ENCODE measurements around the gene DENND1C. TPM values are rescaled to one million over a fixed set of nuclear protein-coding genes. Genes with fewer than 3 reads are reported as not detected.
"Not testable (repeated sequence)": the region's sequence is repeated elsewhere in the genome, so short reads cannot be mapped to it uniquely, and the experiment has no call there.

Gene DENND1C
- total and polyA plus RNA-seq, 2 of the 8 experiments (the other 6 are each of a cell fraction or from before 2014, with no cell fraction given), result 3.6 to 4.0 TPM

DNA sequence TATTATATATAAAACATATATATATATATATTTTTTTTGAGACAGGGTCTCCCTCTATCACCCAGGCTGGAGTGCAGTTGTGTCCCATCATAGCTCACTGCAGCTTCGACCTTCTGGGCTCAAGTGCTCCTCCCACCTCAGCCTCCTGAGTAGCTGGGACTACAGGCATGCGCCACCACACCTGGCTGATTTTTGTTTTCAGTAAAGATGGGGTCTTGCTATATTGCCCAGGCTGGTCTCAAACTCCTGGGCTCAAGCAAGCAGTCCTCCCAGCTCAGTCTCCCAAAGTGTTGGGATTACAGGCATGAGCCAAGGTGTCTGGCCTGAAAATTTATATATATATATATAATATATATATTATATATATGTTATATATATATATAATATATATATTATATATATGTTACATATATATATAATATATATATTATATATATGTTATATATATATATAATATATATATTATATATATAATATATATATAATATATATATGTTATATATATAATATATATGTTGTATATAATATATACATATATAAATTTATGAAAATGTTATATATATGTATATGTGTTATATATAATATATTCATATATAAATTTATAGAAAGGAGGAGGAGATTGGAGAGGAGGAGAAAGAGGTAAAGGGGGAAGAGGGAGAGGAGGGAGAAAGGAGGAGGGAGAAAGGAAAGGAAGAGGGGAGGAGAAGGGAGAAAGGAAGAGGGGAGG, 52.7 kb downstream of the DENND1C start:
- POLR2A ChIA-PET (ENCODE audit: partially characterized antibody); H3K27me3 ChIP-seq (replicated peaks in 1 of 4; ENCODE audit: control insufficient read depth in 3 of 4, extremely low read depth in 1 of 4, insufficient read depth in 3 of 4, low read length in 3 of 4); H2BK120ac ChIP-seq (replicated peaks; ENCODE audit: low read depth, low read length); H4K8ac ChIP-seq (ENCODE audit: extremely low read depth, insufficient read depth, low read length); H3K56ac ChIP-seq (replicated peaks; ENCODE audit: insufficient read length, low read depth, low read length); H2BK5ac ChIP-seq (ENCODE audit: low read depth, low read length); H3K4me3 ChIP-seq (ENCODE audit: extremely low read depth in 1 of 4, insufficient read depth in 2 of 4, low read depth in 3 of 4, low read length in 4 of 4); H3K27ac ChIP-seq (ENCODE audit: low read depth, low read length); H3K79me1 ChIP-seq (ENCODE audit: low read depth, low read length); H3K23me2 ChIP-seq (ENCODE audit: low read depth, low read length); H4K91ac ChIP-seq (replicated peaks; ENCODE audit: insufficient read length, low read length); H3K9ac ChIP-seq (replicated peaks in 1 of 4; ENCODE audit: extremely low read depth in 1 of 4, low read depth in 3 of 4, low read length in 3 of 4); H3K23ac ChIP-seq (ENCODE audit: insufficient read length); H3K14ac ChIP-seq (ENCODE audit: insufficient read length); CTCF ChIA-PET (ENCODE audit: partially characterized antibody); H4K5ac ChIP-seq (ENCODE audit: insufficient read length, low read depth, low read length); H4K20me1 ChIP-seq (replicated peaks in 1 of 2; ENCODE audit: control insufficient read depth in 1 of 2, insufficient read depth in 2 of 2, low read length in 2 of 2); H3K4ac ChIP-seq (replicated peaks; ENCODE audit: insufficient read length, low read depth, low read length); H3K4me1 ChIP-seq (replicated peaks in 1 of 4; ENCODE audit: control insufficient read depth in 3 of 4, insufficient read depth in 4 of 4, low read length in 3 of 4); H3K9me3 ChIP-seq (ENCODE audit: insufficient read depth in 2 of 2, low read depth in 1 of 2, low read length in 1 of 2); H3K18ac ChIP-seq (ENCODE audit: extremely low read depth, low read length); H2AK5ac ChIP-seq (ENCODE audit: low read depth, low read length); H2BK12ac ChIP-seq (ENCODE audit: low read depth, low read length); H2BK15ac ChIP-seq (ENCODE audit: low read length); H3K36me3 ChIP-seq (ENCODE audit: control insufficient read depth in 2 of 4, insufficient read depth in 4 of 4, low read length in 3 of 4); DNase-seq (ENCODE audit: low read depth in 1 of 2, low spot score in 2 of 2); H3K79me2 ChIP-seq (ENCODE audit: control insufficient read depth in 1 of 2, insufficient read depth in 2 of 2, low read length in 2 of 2); FAIRE-seq; H2BK20ac ChIP-seq (ENCODE audit: low read length); H3K4me2 ChIP-seq (ENCODE audit: insufficient read depth in 1 of 2, low read depth in 2 of 2, low read length in 2 of 2); H2AFZ ChIP-seq (ENCODE audit: low read length): not testable (repeated sequence)
- WGBS, 2 experiments (ENCODE audit: extremely low coverage in 1 of 2, insufficient coverage in 1 of 2, insufficient read length in 1 of 2, insufficient replicate concordance in 2 of 2, low coverage in 1 of 2, low lambda C conversion rate in 2 of 2, missing lambda C conversion rate in 1 of 2), result 81% methylated on average over 2 of the region's 2 CpGs; no CpG with 5 or more reads in 1 of the 2 experiments
